Thoracic aorta (tissue), 2 donors: Measurements from ENCODE around the gene ZCCHC7. TPM values are rescaled to one million over a fixed set of nuclear protein-coding genes. Genes with fewer than 3 reads are reported as not detected.

ENCODE experiments used
- ATAC-seq: fragments of 150-250 bp; one replicate; pipeline ENCODE4 v1.8.0; 2017; ENCODE audit warnings: low read depth; ENCODE audit not compliant: insufficient number of reproducible peaks, low FRiP score
- DNase-seq: peaks from one replicate; pipeline ENCODE4 v3.0.0-alpha.2; 2020; ENCODE audit warnings: low spot score
- H3K27ac ChIP-seq, 2 donors: fragments of 200-600 bp; sonication (generic); 1 replicate in 1 of 2; 2 replicates in 1 of 2; pipeline ENCODE4 v1.5.1; 2016; ENCODE audit warnings: mild to moderate bottlenecking in 2 of 2, moderate library complexity in 2 of 2
- H3K27me3 ChIP-seq: fragments of 200-600 bp; sonication (generic); replicated peaks from 2 replicates; pipeline ENCODE4 v1.6.0; 2016; ENCODE audit warnings: mild to moderate bottlenecking; ENCODE audit not compliant: insufficient read depth
- H3K36me3 ChIP-seq: fragments of 200-600 bp; sonication (generic); one replicate; pipeline ENCODE4 v1.5.1; 2016
- H3K4me1 ChIP-seq, 2 donors: fragments of 200-600 bp; sonication (generic); 1 replicate in 1 of 2; 2 replicates in 1 of 2; pipeline versions ENCODE4 v1.5.1 to v1.6.0; 2016; ENCODE audit warnings: low read depth in 2 of 2, mild to moderate bottlenecking in 1 of 2; ENCODE audit not compliant: control insufficient read depth in 1 of 2
- H3K4me3 ChIP-seq: fragments of 200-600 bp; sonication (generic); 2 replicates; pipeline ENCODE4 v1.5.1; 2016; ENCODE audit warnings: mild to moderate bottlenecking
- H3K9me3 ChIP-seq: fragments of 200-600 bp; sonication (generic); 2 replicates; pipeline ENCODE4 v1.5.1; 2016
- total RNA-seq, 2 donors: library from RNA; depleted of rRNA; stranded (reverse); fragments of >200 nt; gene quantifications; one replicate each; pipeline versions ENCODE4 v1.1.0 to v1.2.3, GENCODE V29; 2016
- TF ChIP-seq, protein P1 (sequence below): fragments of 200-600 bp; sonication (generic); IDR thresholded peaks from one replicate; pipeline ENCODE4 v1.5.1; 2019; ENCODE audit warnings: antibody characterized with exemption

ZCCHC7 gene
- total RNA-seq, 2 donors from 2014 or later: 13.8 to 19.5 TPM

DNA sequence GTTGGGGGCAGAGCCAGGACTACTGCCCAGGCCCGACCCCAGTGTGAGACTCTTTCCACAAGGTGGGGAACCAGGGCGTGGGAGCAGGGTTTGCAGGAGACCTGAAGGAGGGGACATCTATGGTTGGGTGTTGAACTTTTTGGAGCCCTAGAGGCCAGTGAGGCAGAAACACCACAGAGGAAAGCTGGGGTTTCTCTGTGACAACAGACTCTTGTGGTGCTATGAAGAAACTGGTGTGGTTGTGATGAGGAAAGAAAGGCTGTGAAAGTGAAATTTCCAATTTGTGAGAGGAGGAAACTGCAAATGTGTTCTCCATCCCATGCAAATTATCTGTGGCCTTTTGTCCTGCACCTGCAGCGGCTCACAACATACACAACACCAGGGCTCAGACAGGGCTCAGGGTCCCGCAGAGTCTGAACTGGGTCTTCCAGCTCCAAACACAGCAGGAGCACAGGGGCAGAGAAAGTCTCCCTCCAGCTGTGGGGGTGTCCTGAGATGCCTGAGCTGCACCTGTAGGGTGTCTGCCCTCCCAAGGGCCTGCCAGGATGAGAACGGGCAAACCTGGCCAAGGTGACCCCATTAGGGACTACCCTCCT is 250.7 kb downstream of the ZCCHC7 start:
- Histone ChIP-seq H3K4me1 (no peaks in the 10 kb centered on the region), H3K9me3 (no peaks in the 10 kb centered on the region), H3K27me3 (no peaks in the 10 kb centered on the region), H3K4me3 (no peak overlapping the region), H3K36me3 (no peaks in the 10 kb centered on the region), H3K27ac (no peak overlapping the region)
- ATAC-seq: no peak
- DNase-seq: no peak
- TF ChIP-seq, protein P1, sequence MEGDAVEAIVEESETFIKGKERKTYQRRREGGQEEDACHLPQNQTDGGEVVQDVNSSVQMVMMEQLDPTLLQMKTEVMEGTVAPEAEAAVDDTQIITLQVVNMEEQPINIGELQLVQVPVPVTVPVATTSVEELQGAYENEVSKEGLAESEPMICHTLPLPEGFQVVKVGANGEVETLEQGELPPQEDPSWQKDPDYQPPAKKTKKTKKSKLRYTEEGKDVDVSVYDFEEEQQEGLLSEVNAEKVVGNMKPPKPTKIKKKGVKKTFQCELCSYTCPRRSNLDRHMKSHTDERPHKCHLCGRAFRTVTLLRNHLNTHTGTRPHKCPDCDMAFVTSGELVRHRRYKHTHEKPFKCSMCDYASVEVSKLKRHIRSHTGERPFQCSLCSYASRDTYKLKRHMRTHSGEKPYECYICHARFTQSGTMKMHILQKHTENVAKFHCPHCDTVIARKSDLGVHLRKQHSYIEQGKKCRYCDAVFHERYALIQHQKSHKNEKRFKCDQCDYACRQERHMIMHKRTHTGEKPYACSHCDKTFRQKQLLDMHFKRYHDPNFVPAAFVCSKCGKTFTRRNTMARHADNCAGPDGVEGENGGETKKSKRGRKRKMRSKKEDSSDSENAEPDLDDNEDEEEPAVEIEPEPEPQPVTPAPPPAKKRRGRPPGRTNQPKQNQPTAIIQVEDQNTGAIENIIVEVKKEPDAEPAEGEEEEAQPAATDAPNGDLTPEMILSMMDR: no peak

DNA sequence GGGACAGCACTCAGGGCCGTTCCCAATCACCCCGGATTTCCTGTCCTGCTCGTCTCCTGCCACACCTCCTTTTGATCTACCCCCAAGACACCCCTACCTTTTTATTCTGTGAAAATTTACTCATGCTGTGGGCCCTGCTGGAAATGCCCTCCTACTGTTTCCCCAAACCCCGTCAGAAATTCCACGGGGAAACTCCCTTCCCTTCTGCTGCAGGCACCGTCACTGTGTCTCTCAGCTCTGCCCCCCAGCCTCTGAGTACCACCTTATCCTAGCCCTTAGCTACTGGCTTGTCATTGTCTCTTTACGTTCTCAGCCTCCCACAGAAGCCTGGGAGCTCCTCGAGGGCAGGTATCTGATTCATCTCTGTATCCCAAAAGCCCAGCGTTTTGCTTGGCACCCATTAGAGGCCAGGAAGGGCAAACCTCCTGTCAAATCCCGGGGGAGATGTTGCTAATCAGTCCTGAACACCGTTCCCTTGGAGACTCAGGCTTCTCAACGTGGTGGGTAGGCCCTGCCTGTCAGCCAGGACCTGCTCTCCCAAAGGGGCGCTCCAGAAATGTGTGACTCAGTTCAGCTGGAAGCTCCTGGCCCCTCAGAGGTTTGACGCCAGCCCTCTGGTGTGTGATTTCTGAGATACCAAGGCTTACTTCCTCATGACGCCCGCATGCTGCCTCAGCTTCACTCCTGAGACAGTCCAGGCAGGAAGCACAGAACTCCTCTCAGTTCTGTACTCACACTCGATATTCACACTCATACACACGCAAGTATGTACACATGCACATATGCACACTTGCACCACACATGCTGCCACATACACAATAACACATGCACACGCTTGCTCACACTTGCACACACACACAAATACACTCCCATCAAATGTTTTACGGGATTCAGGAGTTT is 251.4 kb downstream of the ZCCHC7 start:
- no peak for ATAC-seq
- DNase-seq: no peak
- Histone ChIP-seq H3K9me3 (no peaks in the 10 kb centered on the region), H3K36me3 (no peaks in the 10 kb centered on the region), H3K27ac (no peak overlapping the region), H3K4me1 (no peaks in the 10 kb centered on the region), H3K27me3 (no peaks in the 10 kb centered on the region), H3K4me3 (no peak overlapping the region)
- TF ChIP-seq, protein P1: no peak

GRCh38 chr9:37372839-37373238 is 252.5 kb downstream of the ZCCHC7 start:
- Histone ChIP-seq H3K36me3 (no peaks in the 10 kb centered on the region), H3K27ac (no peak overlapping the region), H3K27me3 (no peaks in the 10 kb centered on the region), H3K4me1 (no peaks in the 10 kb centered on the region), H3K9me3 (no peaks in the 10 kb centered on the region), H3K4me3 (no peak overlapping the region)
- ATAC-seq (no peak), DNase-seq (no peak)
- TF ChIP-seq, protein P1: no peak

DNA sequence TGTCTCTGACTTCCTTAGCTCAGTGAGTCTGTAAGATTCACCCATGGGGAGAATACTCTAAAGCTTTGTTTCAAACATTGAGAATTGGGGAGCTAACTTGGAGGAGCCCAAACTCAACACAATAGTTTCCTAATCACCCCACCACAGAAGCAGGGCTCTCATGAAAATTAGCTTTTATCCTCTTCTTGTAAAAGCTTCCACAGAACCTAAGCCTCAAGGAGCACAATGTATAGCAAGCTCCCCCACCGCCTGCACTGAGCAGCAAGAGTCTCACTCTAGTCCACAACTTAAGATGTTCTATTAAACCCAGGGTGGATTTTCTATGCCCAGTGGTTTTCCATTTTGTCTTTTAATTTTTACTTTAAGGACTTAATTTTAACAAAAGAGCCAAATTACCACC is 253.2 kb downstream of the ZCCHC7 start:
- TF ChIP-seq, protein P1: no peak
- Histone ChIP-seq H3K4me1 (no peaks in the 10 kb centered on the region), H3K27ac (no peak overlapping the region), H3K9me3 (no peaks in the 10 kb centered on the region), H3K36me3 (no peaks in the 10 kb centered on the region), H3K4me3 (no peak overlapping the region), H3K27me3 (no peaks in the 10 kb centered on the region)
- ATAC-seq (no peak), DNase-seq (no peak)

- DNase-seq (no peak), ATAC-seq (no peak)
- H3K9me3 ChIP-seq: no peaks in the 10 kb centered on the region
- H3K27ac ChIP-seq: no peak overlapping the region
- H3K4me3 ChIP-seq: no peak overlapping the region
- H3K27me3 ChIP-seq: no peaks in the 10 kb centered on the region
- TF ChIP-seq, protein P1: no peak
- no peaks in the 10 kb centered on the region for H3K36me3 ChIP-seq
- H3K4me1 ChIP-seq: no peaks in the 10 kb centered on the region
These were observed 254.5 kb downstream of the ZCCHC7 start for GRCh38 chr9:37374892-37375291.
